H1 (cell line): ENCODE measurements around the gene FOXI2. TPM values are rescaled to one million over a fixed set of nuclear protein-coding genes. Genes with fewer than 3 reads are reported as not detected.

ENCODE experiments used
- CTCF ChIA-PET: fragments of 300-600 bp; sonication (Branson Sonifier 250); formaldehyde crosslinking; loops from one replicate; lab custom pipeline; 2021; ENCODE audit not compliant: partially characterized antibody; lab: Charles Lee
- POLR2A ChIA-PET: fragments of 300-600 bp; sonication (Branson Sonifier 250); formaldehyde crosslinking; loops from one replicate; lab custom pipeline; 2021; ENCODE audit warnings: inconsistent platforms; ENCODE audit not compliant: partially characterized antibody; lab: Charles Lee
- DNase-seq, 2 experiments: peaks; one replicate each; pipeline versions ENCODE4 v3.0.0 to v3.0.0-alpha.2; 2010 to 2022; ENCODE audit warnings: low spot score in 2 of 2, low read depth in 1 of 2, mixed read lengths in 1 of 2
- FAIRE-seq: peaks from 2 replicates; lab custom pipeline; 2011; peaks lifted over from hg19 to GRCh38; lab: Jason Lieb, UNC
- H2AFZ ChIP-seq: 2 replicates; pipeline ENCODE4 v1.8.1; 2012; ENCODE audit warnings: low read length, inconsistent platforms
- H2AK5ac ChIP-seq: 2 replicates; pipeline ENCODE4 v1.6.1; 2013; ENCODE audit warnings: low read depth, low read length
- H2BK120ac ChIP-seq: replicated peaks from 2 replicates; pipeline ENCODE3; 2013; ENCODE audit warnings: low read depth, low read length, inconsistent platforms
- H2BK12ac ChIP-seq: 2 replicates; pipeline ENCODE4 v1.6.1; 2013; ENCODE audit warnings: low read depth, low read length
- H2BK15ac ChIP-seq: 2 replicates; pipeline ENCODE4 v1.6.1; 2013; ENCODE audit warnings: low read length
- H2BK20ac ChIP-seq: 2 replicates; pipeline ENCODE4 v1.6.1; 2013; ENCODE audit warnings: low read length
- H2BK5ac ChIP-seq: 2 replicates; pipeline ENCODE4 v1.6.1; 2013; ENCODE audit warnings: low read depth, low read length
- H3K14ac ChIP-seq: 2 replicates; pipeline ENCODE4 v1.6.1; 2013; ENCODE audit warnings: inconsistent platforms; ENCODE audit not compliant: insufficient read length
- H3K18ac ChIP-seq: 2 replicates; pipeline ENCODE4 v1.6.1; 2013; ENCODE audit warnings: low read length; ENCODE audit errors: extremely low read depth
- H3K23ac ChIP-seq: 2 replicates; pipeline ENCODE4 v1.6.1; 2013; ENCODE audit warnings: inconsistent platforms; ENCODE audit not compliant: insufficient read length
- H3K23me2 ChIP-seq: 2 replicates; pipeline ENCODE4 v1.6.1; 2013; ENCODE audit warnings: low read depth, low read length
- H3K27ac ChIP-seq: 2 replicates; pipeline ENCODE4 v1.6.1; 2011; ENCODE audit warnings: low read depth, low read length, inconsistent platforms
- H3K27me3 ChIP-seq, 4 experiments: replicated peaks in 1 of 4; 1 replicate in 1 of 4; 2 replicates in 3 of 4; pipeline versions ENCODE4 v1.6.1 to v1.8.1; 2011 to 2013; ENCODE audit warnings: low read length in 3 of 4, mild to moderate bottlenecking in 3 of 4, inconsistent platforms in 2 of 4, mixed read lengths in 2 of 4, moderate library complexity in 1 of 4; ENCODE audit not compliant: control insufficient read depth in 3 of 4, insufficient read depth in 3 of 4; ENCODE audit errors: extremely low read depth in 1 of 4
- H3K36me3 ChIP-seq, 4 experiments: 2 replicates each; pipeline versions ENCODE4 v1.6.1 to v1.8.1; 2011 to 2013; ENCODE audit warnings: mild to moderate bottlenecking in 4 of 4, low read length in 3 of 4, moderate library complexity in 2 of 4, control low read depth in 1 of 4, inconsistent platforms in 1 of 4; ENCODE audit not compliant: insufficient read depth in 4 of 4, control insufficient read depth in 2 of 4
- H3K4ac ChIP-seq: replicated peaks from 2 replicates; pipeline ENCODE3; 2013; ENCODE audit warnings: low read length, low read depth, mixed read lengths, inconsistent platforms; ENCODE audit not compliant: insufficient read length
- H3K4me1 ChIP-seq, 4 experiments: replicated peaks in 1 of 4; 1 replicate in 1 of 4; 2 replicates in 3 of 4; pipeline versions ENCODE4 v1.6.1 to v1.8.1; 2011 to 2013; ENCODE audit warnings: low read length in 3 of 4, inconsistent platforms in 2 of 4, mixed read lengths in 1 of 4; ENCODE audit not compliant: insufficient read depth in 4 of 4, control insufficient read depth in 3 of 4
- H3K4me2 ChIP-seq, 2 experiments: 2 replicates each; pipeline versions ENCODE4 v1.6.1 to v1.8.1; 2011 to 2013; ENCODE audit warnings: low read depth in 2 of 2, low read length in 2 of 2, control low read depth in 1 of 2, inconsistent platforms in 1 of 2, mild to moderate bottlenecking in 1 of 2; ENCODE audit not compliant: insufficient read depth in 1 of 2
- H3K4me3 ChIP-seq, 4 experiments: fragments of 200-600, 300-600 bp in 1 of 4; sonication (generic), shearing (Covaris generic), sonication (Bioruptor Twin) in 1 of 4; 2 replicates each; pipeline versions ENCODE4 v1.5.1 to v1.8.1; 2011 to 2016; ENCODE audit warnings: low read length in 4 of 4, low read depth in 3 of 4, control low read depth in 2 of 4, inconsistent platforms in 2 of 4, mild to moderate bottlenecking in 2 of 4, mixed read lengths in 1 of 4, moderate library complexity in 1 of 4; ENCODE audit not compliant: insufficient read depth in 2 of 4; ENCODE audit errors: extremely low read depth in 1 of 4
- H3K56ac ChIP-seq: replicated peaks from 2 replicates; pipeline ENCODE3; 2013; ENCODE audit warnings: low read depth, mild to moderate bottlenecking, mixed read lengths, low read length, inconsistent platforms; ENCODE audit not compliant: insufficient read length
- H3K79me1 ChIP-seq: 2 replicates; pipeline ENCODE4 v1.6.1; 2013; ENCODE audit warnings: low read depth, low read length, control low read depth
- H3K79me2 ChIP-seq, 2 experiments: 2 replicates each; pipeline versions ENCODE4 v1.6.1 to v1.8.1; 2012 to 2013; ENCODE audit warnings: low read length in 2 of 2, mild to moderate bottlenecking in 2 of 2, inconsistent platforms in 1 of 2; ENCODE audit not compliant: insufficient read depth in 2 of 2, control insufficient read depth in 1 of 2
- H3K9ac ChIP-seq, 4 experiments: replicated peaks in 1 of 4; 1 replicate in 1 of 4; 2 replicates in 3 of 4; pipeline versions ENCODE4 v1.6.1 to v1.8.1; 2011 to 2013; ENCODE audit warnings: low read depth in 3 of 4, low read length in 3 of 4, control low read depth in 2 of 4, mild to moderate bottlenecking in 2 of 4, moderate library complexity in 2 of 4, inconsistent platforms in 1 of 4; ENCODE audit errors: extremely low read depth in 1 of 4
- H3K9me3 ChIP-seq, 2 experiments: 2 replicates each; pipeline versions ENCODE4 v1.6.1 to v1.8.1; 2012 to 2013; ENCODE audit warnings: mild to moderate bottlenecking in 2 of 2, moderate library complexity in 2 of 2, control low read depth in 1 of 2, inconsistent platforms in 1 of 2, low read depth in 1 of 2, low read length in 1 of 2, mixed read lengths in 1 of 2; ENCODE audit not compliant: insufficient read depth in 2 of 2
- H4K20me1 ChIP-seq, 2 experiments: replicated peaks in 1 of 2; 2 replicates each; pipeline versions ENCODE3 to v1.8.1; 2011 to 2013; ENCODE audit warnings: inconsistent platforms in 2 of 2, low read length in 2 of 2, mild to moderate bottlenecking in 1 of 2; ENCODE audit not compliant: insufficient read depth in 2 of 2, control insufficient read depth in 1 of 2
- H4K5ac ChIP-seq: 2 replicates; pipeline ENCODE4 v1.6.1; 2013; ENCODE audit warnings: low read length, low read depth, mixed read lengths, inconsistent platforms; ENCODE audit not compliant: insufficient read length
- H4K8ac ChIP-seq: 2 replicates; pipeline ENCODE4 v1.8.0; 2013; ENCODE audit warnings: mild to moderate bottlenecking, moderate library complexity, low read length, inconsistent platforms; ENCODE audit not compliant: insufficient read depth; ENCODE audit errors: extremely low read depth
- H4K91ac ChIP-seq: replicated peaks from 2 replicates; pipeline ENCODE3; 2013; ENCODE audit warnings: low read length, mixed read lengths, inconsistent platforms; ENCODE audit not compliant: insufficient read length
- KDM1A ChIP-seq: fragments of 200-600, 300-600 bp; sonication (generic); IDR thresholded peaks from 2 replicates; pipeline ENCODE4 v1.7.1; 2016; ENCODE audit warnings: mild to moderate bottlenecking, low read length, borderline replicate concordance
- KDM4A ChIP-seq: IDR thresholded peaks from one replicate; pipeline ENCODE4 v1.7.1; 2012; ENCODE audit warnings: low read depth, mild to moderate bottlenecking, moderate library complexity, low read length, inconsistent platforms; ENCODE audit not compliant: severe bottlenecking
- MAFK ChIP-seq: IDR thresholded peaks from 2 replicates; pipeline ENCODE4 v1.6.1; 2012; ENCODE audit warnings: low read depth, mild to moderate bottlenecking, improper control_type of control experiment, low read length
- POLR2AphosphoS5 ChIP-seq: IDR thresholded peaks from 2 replicates; pipeline ENCODE4 v1.6.1; 2011; ENCODE audit warnings: low read depth, low read length
- SAP30 ChIP-seq: fragments of 300-600 bp; sonication (generic); IDR thresholded peaks from 2 replicates; pipeline ENCODE4 v1.7.1; 2012; ENCODE audit warnings: low read length, moderate library complexity, mild to moderate bottlenecking, inconsistent platforms; ENCODE audit not compliant: insufficient read depth, insufficient replicate concordance
- SP2 ChIP-seq: IDR thresholded peaks from 2 replicates; pipeline ENCODE4 v1.6.1; 2012; ENCODE audit warnings: mild to moderate bottlenecking, low read length, inconsistent platforms
- TCF12 ChIP-seq: IDR thresholded peaks from 2 replicates; pipeline ENCODE4 v1.6.1; 2011; ENCODE audit warnings: low read depth, mild to moderate bottlenecking, low read length
- YY1 ChIP-seq: IDR thresholded peaks from 2 replicates; pipeline ENCODE4 v1.6.1; 2011; ENCODE audit warnings: low read depth, mild to moderate bottlenecking, low read length
- ZNF274 ChIP-seq: IDR thresholded peaks from 2 replicates; pipeline ENCODE4 v1.7.0; 2012; ENCODE audit warnings: low read length, borderline replicate concordance; ENCODE audit errors: extremely low read depth
- WGBS, 2 experiments: shearing (Covaris generic) in 1 of 2; methylation state at CpG; one replicate each; pipeline versions ENCODE4 v1.1.6 to v1.1.7; 2013 to 2015; ENCODE audit warnings: low lambda C conversion rate in 2 of 2, mixed read lengths in 2 of 2, inconsistent platforms in 1 of 2, low coverage in 1 of 2, missing lambda C conversion rate in 1 of 2; ENCODE audit not compliant: insufficient replicate concordance in 2 of 2, insufficient coverage in 1 of 2, insufficient read length in 1 of 2; ENCODE audit errors: extremely low coverage in 1 of 2, missing lambda C conversion rate in 1 of 2; 5-methylcytosine and 5-hydroxymethylcytosine counted together
- polyA plus RNA-seq, 7 experiments: library from polyadenylated mRNA; depleted of rRNA in 3 of 7; stranded (reverse) in 5 of 7; unstranded in 2 of 7; fragments of >200 nt in 5 of 7; fragments of 200-250 nt in 2 of 7; gene quantifications; 1 replicate in 5 of 7; 2 replicates in 1 of 7; 4 replicates in 1 of 7; pipeline versions ENCODE4 v1.2.1 to v1.2.3, GENCODE V29; 2011 to 2013; ENCODE audit warnings: missing spikeins in 2 of 7, mixed read lengths in 2 of 7
- total RNA-seq: library from RNA; stranded (reverse); fragmentation: NEBNext Ultra II Directional; extraction: Animal tissue kit (Norgen Biotek cat#: 25700); gene quantifications from 2 replicates; pipeline ENCODE4 v1.2.1, GENCODE V29; 2021

FOXI2 gene
- total and polyA plus RNA-seq, 2 of the 8 experiments (the other 6 are each of a cell fraction or from before 2014, with no cell fraction given), result 1.0 TPM

- H2AK5ac ChIP-seq, result no peak overlapping the region
- H3K23ac ChIP-seq, result no peak overlapping the region
- POLR2A ChIA-PET, result no interaction called here
- H3K27me3 ChIP-seq, result no peaks in the 10 kb centered on the region
- peaks cover 0 to 6% (median 2%) of the 10 kb centered on the region in 4 experiments; a peak in 3 of 7 replicates for H3K4me1 ChIP-seq
- no peak overlapping the region for H4K91ac ChIP-seq
- H2BK15ac ChIP-seq, result no peak overlapping the region
- FAIRE-seq, result no peak
- no peak overlapping the region for H3K14ac ChIP-seq
- H3K4me3 ChIP-seq, result no peak overlapping the region
- no peak overlapping the region for H3K56ac ChIP-seq
- H3K79me2 ChIP-seq, result no peaks in the 10 kb centered on the region
- H2BK20ac ChIP-seq, result no peak overlapping the region
- H3K23me2 ChIP-seq, result no peaks in the 10 kb centered on the region; the same call in 1 of the 2 replicates
- H4K5ac ChIP-seq, result no peak overlapping the region
- H2BK120ac ChIP-seq, result no peak overlapping the region
- H2AFZ ChIP-seq, result no peak overlapping the region
- no peak overlapping the region for H3K27ac ChIP-seq
- no peak overlapping the region for H2BK12ac ChIP-seq
- no peak overlapping the region for H3K4me2 ChIP-seq
- no peak overlapping the region for H4K8ac ChIP-seq
- peaks cover 0 to 8% of the 10 kb centered on the region in 2 experiments; a peak in 3 of 4 replicates for H3K9me3 ChIP-seq
- WGBS, 2 experiments, result 81% methylated on average over 2 of the region's 2 CpGs; no CpG with 5 or more reads in 1 of the 2 experiments
- H2BK5ac ChIP-seq, result no peak overlapping the region
- no peak for TF ChIP-seq SAP30
- TF ChIP-seq ZNF274, result no peak
- no peak for TF ChIP-seq POLR2AphosphoS5
- TF ChIP-seq KDM1A, result no peak
- no peak for TF ChIP-seq MAFK
- no peak for TF ChIP-seq SP2
- TF ChIP-seq YY1, result no peak
- no peak for TF ChIP-seq TCF12
- TF ChIP-seq KDM4A, result no peak
- CTCF ChIA-PET, result interaction anchor here (1.3 to 6.3 kb wide), 4 partner anchors 21 to 95 kb away, joined by 4 to 54 read pairs (median 6); no protein-coding TSS in a partner anchor
- H3K36me3 ChIP-seq, result no peaks in the 10 kb centered on the region
- H3K18ac ChIP-seq, result no peak overlapping the region
- no peaks in the 10 kb centered on the region for H4K20me1 ChIP-seq
- no peak overlapping the region for H3K4ac ChIP-seq
- no peak for DNase-seq
- no peak overlapping the region for H3K9ac ChIP-seq
- no peaks in the 10 kb centered on the region for H3K79me1 ChIP-seq
Observed at GRCh38 chr10:127759276-127759675, 22.3 kb downstream of the FOXI2 start.
